ENCODE results near the gene DNAJC18.

Gene DNAJC18

DNA sequence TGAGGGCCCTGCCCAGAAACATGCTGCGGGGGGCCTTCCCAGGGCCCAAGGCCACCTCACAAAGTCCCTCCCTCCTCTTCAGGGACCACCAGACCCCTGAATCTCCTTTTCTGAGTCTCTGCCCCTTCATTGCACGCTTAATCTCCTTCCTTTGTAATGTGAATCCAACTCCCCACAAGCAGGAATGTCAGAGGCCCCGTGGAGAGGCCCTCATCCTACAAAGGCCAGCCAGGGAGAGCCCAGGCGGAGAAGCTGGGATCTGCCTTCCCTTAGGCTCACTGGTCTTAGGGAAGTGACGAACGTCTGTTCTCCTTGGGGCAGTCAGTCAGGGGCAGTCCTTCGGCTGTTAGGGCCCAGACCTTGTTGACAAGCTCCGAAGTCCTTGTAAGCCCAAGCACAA is 33.8 kb upstream of the DNAJC18 start:
- no peak overlapping the region for H3K4me3 ChIP-seq (ENCODE audit: low read depth in 1 of 2, low read length in 2 of 2)
- H4K20me1 ChIP-seq (ENCODE audit: insufficient read depth, low read length), result no peaks in the 10 kb centered on the region
- no peak overlapping the region for H2AFZ ChIP-seq (ENCODE audit: low read depth, low read length)
- DNase-seq (no peak), ATAC-seq (ENCODE audit: insufficient read depth, low read depth) (no peak)
- 0 out of 2 replicates have a peak overlapping the region, but pooled peaks have one; percentile 70 for H3K27ac ChIP-seq (ENCODE audit: low read length)
- no peaks in the 10 kb centered on the region for H3K27me3 ChIP-seq (ENCODE audit: insufficient read depth, low read length, poor library complexity)
- no peak for TF ChIP-seq EZH2 (IDR thresholded peaks at IDR 0.05; ENCODE audit: borderline replicate concordance, low read depth, low read length, severe bottlenecking)
- TF ChIP-seq, protein P1, sequence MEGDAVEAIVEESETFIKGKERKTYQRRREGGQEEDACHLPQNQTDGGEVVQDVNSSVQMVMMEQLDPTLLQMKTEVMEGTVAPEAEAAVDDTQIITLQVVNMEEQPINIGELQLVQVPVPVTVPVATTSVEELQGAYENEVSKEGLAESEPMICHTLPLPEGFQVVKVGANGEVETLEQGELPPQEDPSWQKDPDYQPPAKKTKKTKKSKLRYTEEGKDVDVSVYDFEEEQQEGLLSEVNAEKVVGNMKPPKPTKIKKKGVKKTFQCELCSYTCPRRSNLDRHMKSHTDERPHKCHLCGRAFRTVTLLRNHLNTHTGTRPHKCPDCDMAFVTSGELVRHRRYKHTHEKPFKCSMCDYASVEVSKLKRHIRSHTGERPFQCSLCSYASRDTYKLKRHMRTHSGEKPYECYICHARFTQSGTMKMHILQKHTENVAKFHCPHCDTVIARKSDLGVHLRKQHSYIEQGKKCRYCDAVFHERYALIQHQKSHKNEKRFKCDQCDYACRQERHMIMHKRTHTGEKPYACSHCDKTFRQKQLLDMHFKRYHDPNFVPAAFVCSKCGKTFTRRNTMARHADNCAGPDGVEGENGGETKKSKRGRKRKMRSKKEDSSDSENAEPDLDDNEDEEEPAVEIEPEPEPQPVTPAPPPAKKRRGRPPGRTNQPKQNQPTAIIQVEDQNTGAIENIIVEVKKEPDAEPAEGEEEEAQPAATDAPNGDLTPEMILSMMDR (IDR thresholded peaks at IDR 0.05; ENCODE audit: borderline replicate concordance, extremely low read depth, low read length, poor library complexity, severe bottlenecking), result no peak
- H3K36me3 ChIP-seq (ENCODE audit: insufficient read depth, low read length), result no peaks in the 10 kb centered on the region; the same call in 1 of the 2 replicates
- no peak overlapping the region for H3K4me2 ChIP-seq (ENCODE audit: insufficient read depth, low read length)
- peaks cover 43% of the 10 kb centered on the region for H3K4me1 ChIP-seq (ENCODE audit: insufficient read depth, low read length)
- no peaks in the 10 kb centered on the region for H3K79me2 ChIP-seq (ENCODE audit: insufficient read depth, low read length)
- no peaks in the 10 kb centered on the region for H3K9me3 ChIP-seq (ENCODE audit: insufficient read depth, low read length, severe bottlenecking)
- H3K9ac ChIP-seq (ENCODE audit: low read depth, low read length), result no peak overlapping the region

DNA sequence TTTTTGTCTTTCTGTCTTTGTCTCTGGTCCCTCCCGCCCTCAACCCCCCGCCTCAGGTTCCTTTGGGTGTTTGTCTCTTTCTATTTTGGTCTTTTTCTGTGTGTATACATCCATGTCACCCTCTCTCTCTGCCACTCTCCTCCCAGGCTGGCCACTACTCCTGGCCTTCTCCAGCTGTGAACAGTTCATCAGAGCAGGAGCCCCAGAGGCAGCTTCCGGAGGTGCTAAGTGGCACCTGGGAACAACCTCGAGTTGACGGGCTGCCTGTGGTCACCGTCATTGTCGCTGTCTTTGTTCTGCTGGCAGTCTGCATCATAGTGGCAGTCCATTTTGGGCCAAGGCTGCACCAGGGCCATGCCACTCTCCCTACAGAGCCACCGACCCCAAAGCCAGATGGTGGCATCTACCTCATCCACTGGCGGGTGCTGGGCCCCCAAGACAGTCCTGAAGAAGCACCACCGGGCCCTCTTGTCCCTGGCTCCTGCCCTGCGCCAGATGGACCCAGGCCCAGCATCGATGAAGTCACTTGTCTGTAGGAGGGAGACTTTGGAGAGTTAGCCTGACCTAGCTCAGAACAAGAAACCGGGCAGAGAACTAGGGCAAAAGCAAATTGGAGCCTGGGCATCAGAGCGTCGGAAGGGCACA is 33.2 kb upstream of the DNAJC18 start:
- no peaks in the 10 kb centered on the region for H3K27me3 ChIP-seq (ENCODE audit: insufficient read depth, low read length, poor library complexity)
- no peak overlapping the region for H3K27ac ChIP-seq (ENCODE audit: low read length)
- H3K36me3 ChIP-seq (ENCODE audit: insufficient read depth, low read length), result no peaks in the 10 kb centered on the region; the same call in 1 of the 2 replicates
- DNase-seq (no peak), ATAC-seq (ENCODE audit: insufficient read depth, low read depth) (no peak)
- no peak overlapping the region for H2AFZ ChIP-seq (ENCODE audit: low read depth, low read length)
- no peak overlapping the region for H3K9ac ChIP-seq (ENCODE audit: low read depth, low read length)
- H3K9me3 ChIP-seq (ENCODE audit: insufficient read depth, low read length, severe bottlenecking), result no peaks in the 10 kb centered on the region
- H4K20me1 ChIP-seq (ENCODE audit: insufficient read depth, low read length), result no peaks in the 10 kb centered on the region
- TF ChIP-seq, protein P1 (IDR thresholded peaks at IDR 0.05; ENCODE audit: borderline replicate concordance, extremely low read depth, low read length, poor library complexity, severe bottlenecking), result no peak
- TF ChIP-seq EZH2 (IDR thresholded peaks at IDR 0.05; ENCODE audit: borderline replicate concordance, low read depth, low read length, severe bottlenecking), result no peak
- no peak overlapping the region for H3K4me3 ChIP-seq (ENCODE audit: low read depth in 1 of 2, low read length in 2 of 2)
- H3K79me2 ChIP-seq (ENCODE audit: insufficient read depth, low read length), result no peaks in the 10 kb centered on the region
- H3K4me1 ChIP-seq (ENCODE audit: insufficient read depth, low read length), result peaks cover 43% of the 10 kb centered on the region
- no peak overlapping the region for H3K4me2 ChIP-seq (ENCODE audit: insufficient read depth, low read length)

DNA sequence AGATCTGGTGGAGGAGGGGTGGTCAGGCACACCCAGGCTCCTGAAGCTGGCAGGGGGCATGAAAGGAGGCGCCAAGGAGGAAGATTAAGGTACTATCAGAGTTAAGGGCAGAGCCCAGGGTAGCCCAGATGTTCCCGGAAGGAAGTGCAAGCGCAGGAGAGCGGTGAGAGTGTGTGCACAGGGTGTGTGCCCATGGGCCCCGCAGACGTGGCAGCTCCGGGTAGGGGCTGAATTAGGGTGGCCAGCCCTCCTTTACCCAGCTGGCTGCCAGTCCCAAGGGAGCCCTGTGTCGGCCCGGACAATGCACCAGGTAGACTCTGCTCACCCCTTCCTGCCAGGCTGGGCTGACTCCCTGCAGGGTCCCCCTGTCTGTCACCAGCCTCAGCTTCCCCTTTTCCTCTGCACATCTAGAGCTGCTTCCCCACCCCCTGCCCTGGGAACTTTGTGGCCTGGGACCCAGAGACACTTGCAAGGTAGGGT is 31.5 kb upstream of the DNAJC18 start, which contains the start of gene SMIM33:
Gene SMIM33 (plus strand): TSS at position 184 of the 480 bp plus-strand sequence. CDS start 118 bp downstream, at position 302.
- H3K4me2 ChIP-seq (ENCODE audit: insufficient read depth, low read length), result peak within 1 kb of the TSS; percentile 39; the same call in 1 of the 2 replicates
- peak; percentile 59 for ATAC-seq (ENCODE audit: insufficient read depth, low read depth)
- no peaks in the 10 kb centered on the region for H3K27me3 ChIP-seq (ENCODE audit: insufficient read depth, low read length, poor library complexity)
- peak; percentile 68 for DNase-seq
- peak within 1 kb of the TSS; percentile 8; the same call in 1 of the 2 replicates for H3K9ac ChIP-seq (ENCODE audit: low read depth, low read length)
- H2AFZ ChIP-seq (ENCODE audit: low read depth, low read length), result 0 out of 2 replicates have a peak within 1 kb of the TSS, but pooled peaks have one; percentile 47
- no peak for TF ChIP-seq EZH2 (IDR thresholded peaks at IDR 0.05; ENCODE audit: borderline replicate concordance, low read depth, low read length, severe bottlenecking)
- TF ChIP-seq, protein P1 (IDR thresholded peaks at IDR 0.05; ENCODE audit: borderline replicate concordance, extremely low read depth, low read length, poor library complexity, severe bottlenecking), result no peak
- H3K4me1 ChIP-seq (ENCODE audit: insufficient read depth, low read length), result peaks cover 40% of the 10 kb centered on the region
- no peak within 1 kb of the TSS for H3K4me3 ChIP-seq (ENCODE audit: low read depth in 1 of 2, low read length in 2 of 2)
- H3K9me3 ChIP-seq (ENCODE audit: insufficient read depth, low read length, severe bottlenecking), result no peaks in the 10 kb centered on the region
- no peaks in the 10 kb centered on the region for H4K20me1 ChIP-seq (ENCODE audit: insufficient read depth, low read length)
- H3K79me2 ChIP-seq (ENCODE audit: insufficient read depth, low read length), result no peaks in the 10 kb centered on the region
- no peaks in the 10 kb centered on the region; the same call in 1 of the 2 replicates for H3K36me3 ChIP-seq (ENCODE audit: insufficient read depth, low read length)
- H3K27ac ChIP-seq (ENCODE audit: low read length), result peak within 1 kb of the TSS; percentile 30; the same call in 1 of the 2 replicates
